ENCODE results near the gene UCP2.

The UCP2 gene

GRCh38 chr11:73957654-73958361, 24.8 kb downstream of the UCP2 start:
- H3K4me3 ChIP-seq (IDR thresholded peaks at IDR 0.05; ENCODE audit: insufficient read depth, low read depth, low read length): no peak overlapping the region
- no peak overlapping the region for H3K27ac ChIP-seq
- H3K4me1 ChIP-seq (ENCODE audit: low read depth, poor library complexity, severe bottlenecking): no peaks in the 10 kb centered on the region
- H3K9ac ChIP-seq: no peak overlapping the region
- no peaks in the 10 kb centered on the region for H3K36me3 ChIP-seq (ENCODE audit: insufficient read depth)
- H4K20me1 ChIP-seq (ENCODE audit: insufficient read depth): no peaks in the 10 kb centered on the region
- no peaks in the 10 kb centered on the region for H3K79me2 ChIP-seq (ENCODE audit: insufficient read depth, low read depth)
- no peaks in the 10 kb centered on the region for H3K27me3 ChIP-seq (ENCODE audit: insufficient read depth, low read depth)
- H3K4me2 ChIP-seq: no peak overlapping the region
- TF ChIP-seq, protein P1, sequence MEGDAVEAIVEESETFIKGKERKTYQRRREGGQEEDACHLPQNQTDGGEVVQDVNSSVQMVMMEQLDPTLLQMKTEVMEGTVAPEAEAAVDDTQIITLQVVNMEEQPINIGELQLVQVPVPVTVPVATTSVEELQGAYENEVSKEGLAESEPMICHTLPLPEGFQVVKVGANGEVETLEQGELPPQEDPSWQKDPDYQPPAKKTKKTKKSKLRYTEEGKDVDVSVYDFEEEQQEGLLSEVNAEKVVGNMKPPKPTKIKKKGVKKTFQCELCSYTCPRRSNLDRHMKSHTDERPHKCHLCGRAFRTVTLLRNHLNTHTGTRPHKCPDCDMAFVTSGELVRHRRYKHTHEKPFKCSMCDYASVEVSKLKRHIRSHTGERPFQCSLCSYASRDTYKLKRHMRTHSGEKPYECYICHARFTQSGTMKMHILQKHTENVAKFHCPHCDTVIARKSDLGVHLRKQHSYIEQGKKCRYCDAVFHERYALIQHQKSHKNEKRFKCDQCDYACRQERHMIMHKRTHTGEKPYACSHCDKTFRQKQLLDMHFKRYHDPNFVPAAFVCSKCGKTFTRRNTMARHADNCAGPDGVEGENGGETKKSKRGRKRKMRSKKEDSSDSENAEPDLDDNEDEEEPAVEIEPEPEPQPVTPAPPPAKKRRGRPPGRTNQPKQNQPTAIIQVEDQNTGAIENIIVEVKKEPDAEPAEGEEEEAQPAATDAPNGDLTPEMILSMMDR (conservative IDR thresholded peaks at IDR 0.05; ENCODE audit: low read depth, low read length): no peak
- H2AFZ ChIP-seq (ENCODE audit: low read depth): no peak overlapping the region

- H2AFZ ChIP-seq (ENCODE audit: low read depth): no peak overlapping the region
- no peak overlapping the region for H3K4me2 ChIP-seq
Observed at GRCh38 chr11:73956876-73957653, 25.6 kb downstream of the UCP2 start.

DNA sequence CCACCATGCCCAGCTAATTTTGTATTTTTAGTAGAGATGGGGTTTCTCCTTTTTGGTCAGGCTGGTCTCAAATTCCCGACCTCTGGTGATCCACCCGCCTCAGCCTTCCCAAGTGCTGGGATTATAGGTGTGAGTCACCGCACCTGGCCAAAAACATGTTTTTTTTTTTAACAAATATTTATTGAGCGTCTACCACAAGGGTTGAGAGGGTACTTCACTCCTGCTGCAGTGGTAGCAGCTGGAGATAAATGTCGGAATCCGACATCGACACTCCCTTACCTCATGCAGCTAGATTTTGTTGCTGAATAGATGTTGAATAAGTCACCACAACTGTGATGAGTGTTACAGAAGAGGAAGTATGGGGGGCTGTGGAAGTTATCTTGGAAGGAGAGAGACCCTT, 30.8 kb downstream of the UCP2 start:
- no peaks in the 10 kb centered on the region for H4K20me1 ChIP-seq (ENCODE audit: insufficient read depth)
- TF ChIP-seq, protein P1 (conservative IDR thresholded peaks at IDR 0.05; ENCODE audit: low read depth, low read length): no peak
- H2AFZ ChIP-seq (ENCODE audit: low read depth): no peak overlapping the region
- H3K27ac ChIP-seq: no peak overlapping the region
- H3K4me1 ChIP-seq (ENCODE audit: low read depth, poor library complexity, severe bottlenecking): no peaks in the 10 kb centered on the region
- H3K27me3 ChIP-seq (ENCODE audit: insufficient read depth, low read depth): no peaks in the 10 kb centered on the region
- H3K79me2 ChIP-seq (ENCODE audit: insufficient read depth, low read depth): no peaks in the 10 kb centered on the region
- H3K36me3 ChIP-seq (ENCODE audit: insufficient read depth): no peaks in the 10 kb centered on the region
- H3K4me3 ChIP-seq (IDR thresholded peaks at IDR 0.05; ENCODE audit: insufficient read depth, low read depth, low read length): no peak overlapping the region
- H3K9ac ChIP-seq: no peak overlapping the region
- H3K4me2 ChIP-seq: no peak overlapping the region

More at GRCh38 chr11:73956876-73957653, 25.6 kb downstream of the UCP2 start:
- Histone ChIP-seq H3K4me3 (IDR thresholded peaks at IDR 0.05; ENCODE audit: insufficient read depth, low read depth, low read length) (no peak overlapping the region), H3K4me1 (ENCODE audit: low read depth, poor library complexity, severe bottlenecking) (no peaks in the 10 kb centered on the region), H3K79me2 (ENCODE audit: insufficient read depth, low read depth) (no peaks in the 10 kb centered on the region), H4K20me1 (ENCODE audit: insufficient read depth) (no peaks in the 10 kb centered on the region), H3K27ac (no peak overlapping the region), H3K9ac (no peak overlapping the region), H3K27me3 (ENCODE audit: insufficient read depth, low read depth) (no peaks in the 10 kb centered on the region), H3K36me3 (ENCODE audit: insufficient read depth) (no peaks in the 10 kb centered on the region)
- TF ChIP-seq, protein P1 (conservative IDR thresholded peaks at IDR 0.05; ENCODE audit: low read depth, low read length): no peak

GRCh38 chr11:73950869-73951710, 31.6 kb downstream of the UCP2 start, which contains the start of gene DNAJB13:
Gene DNAJB13, plus strand, starts transcription at chr11:73951026. Its CDS starts 44 bp downstream, at chr11:73951070.
- TF ChIP-seq, protein P1 (conservative IDR thresholded peaks at IDR 0.05; ENCODE audit: low read depth, low read length): no peak
- H4K20me1 ChIP-seq (ENCODE audit: insufficient read depth): no peaks in the 10 kb centered on the region
- H3K4me1 ChIP-seq (ENCODE audit: low read depth, poor library complexity, severe bottlenecking): no peaks in the 10 kb centered on the region
- no peak within 1 kb of the TSS for H3K9ac ChIP-seq
- no peak within 1 kb of the TSS for H2AFZ ChIP-seq (ENCODE audit: low read depth)
- no peak within 1 kb of the TSS for H3K4me3 ChIP-seq (IDR thresholded peaks at IDR 0.05; ENCODE audit: insufficient read depth, low read depth, low read length)
- H3K79me2 ChIP-seq (ENCODE audit: insufficient read depth, low read depth): no peaks in the 10 kb centered on the region
- H3K36me3 ChIP-seq (ENCODE audit: insufficient read depth): no peaks in the 10 kb centered on the region
- no peak within 1 kb of the TSS for H3K27ac ChIP-seq
- no peaks in the 10 kb centered on the region for H3K27me3 ChIP-seq (ENCODE audit: insufficient read depth, low read depth)
- H3K4me2 ChIP-seq: no peak within 1 kb of the TSS
